HG03521 (cell line): ENCODE measurements around the gene MSMO1.

Source experiments
- ATAC-seq: cut with Tn5 transposase; IDR thresholded peaks from one replicate; pipeline ENCODE4 v1.9.1; 2021; ENCODE audit warnings: mild to moderate bottlenecking, moderate library complexity; ENCODE audit not compliant: unreplicated experiment

MSMO1 gene

DNA sequence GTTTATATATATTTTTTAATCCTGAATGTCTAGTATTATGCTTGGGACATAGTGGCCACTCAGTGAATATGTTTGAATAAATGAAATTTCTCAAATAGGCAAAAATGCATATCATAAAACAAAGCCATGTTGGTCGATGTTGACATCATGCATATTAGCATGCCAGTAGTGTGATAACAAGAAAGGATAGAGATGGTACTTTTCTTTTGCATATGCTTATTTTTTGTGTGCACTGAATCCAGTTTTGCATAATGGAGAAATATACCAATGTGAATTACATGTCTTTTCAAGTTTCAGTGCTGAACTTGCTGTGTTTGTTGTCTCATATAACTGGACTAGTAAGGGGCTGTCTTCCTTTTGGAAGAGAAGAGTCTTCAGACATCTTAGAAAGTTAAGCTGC, 58.9 kb downstream of the MSMO1 start:
- ATAC-seq, result no peak

DNA sequence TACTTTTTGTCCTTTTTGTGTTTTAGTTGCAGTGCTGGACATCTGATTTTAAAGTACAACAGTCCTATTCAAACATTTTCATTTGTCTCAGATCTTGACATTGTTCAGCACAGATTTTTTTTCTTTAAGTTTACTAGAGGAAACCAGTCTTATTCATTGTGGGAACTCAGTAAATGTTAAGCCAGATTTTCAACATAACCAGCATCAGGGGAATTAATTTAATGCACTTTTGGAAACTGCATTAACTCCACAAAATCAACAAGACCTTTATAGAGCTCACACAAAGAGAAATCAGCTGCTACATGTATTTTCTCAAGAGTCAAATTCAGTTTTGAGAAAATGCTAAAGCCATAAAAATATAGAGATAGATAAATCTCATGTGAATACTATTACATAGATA, 61.3 kb downstream of the MSMO1 start:
- ATAC-seq, result no peak
